Astrocyte (in vitro differentiated cells and primary cell): ENCODE measurements around the gene ACTL8. TPM values are rescaled to one million over a fixed set of nuclear protein-coding genes. Genes with fewer than 3 reads are reported as not detected.

Experiments
- DNase-seq: peaks from one replicate; pipeline ENCODE4 v3.0.0-alpha.2; 2010; ENCODE audit warnings: low read depth
- FAIRE-seq: peaks from 2 replicates; lab custom pipeline; 2011; peaks lifted over from hg19 to GRCh38; lab: Jason Lieb, UNC
- H2AFZ ChIP-seq: 2 replicates; pipeline ENCODE4 v1.6.0; 2012; ENCODE audit warnings: low read depth, low read length, inconsistent platforms
- H3K27ac ChIP-seq: 2 replicates; pipeline ENCODE4 v1.5.1; 2011; ENCODE audit warnings: low read depth, low read length, inconsistent platforms
- H3K27me3 ChIP-seq: 2 replicates; pipeline ENCODE4 v1.6.0; 2011; ENCODE audit warnings: low read length, inconsistent platforms; ENCODE audit not compliant: insufficient read depth
- H3K36me3 ChIP-seq: 2 replicates; pipeline ENCODE4 v1.5.1; 2011; ENCODE audit warnings: low read length, inconsistent platforms; ENCODE audit not compliant: insufficient read depth
- H3K4me1 ChIP-seq: 2 replicates; pipeline ENCODE4 v1.5.1; 2011; ENCODE audit warnings: low read length, inconsistent platforms; ENCODE audit not compliant: insufficient read depth
- H3K4me2 ChIP-seq: 2 replicates; pipeline ENCODE4 v1.6.0; 2012; ENCODE audit warnings: low read length, inconsistent platforms
- H3K4me3 ChIP-seq: 2 replicates; pipeline ENCODE4 v1.5.1; 2011; ENCODE audit warnings: low read depth, mild to moderate bottlenecking, low read length, inconsistent platforms; ENCODE audit not compliant: insufficient read depth
- H3K79me2 ChIP-seq: 2 replicates; pipeline ENCODE4 v1.6.0; 2012; ENCODE audit warnings: mild to moderate bottlenecking, low read length, inconsistent platforms; ENCODE audit not compliant: insufficient read depth
- H3K9ac ChIP-seq: 2 replicates; pipeline ENCODE4 v1.6.0; 2012; ENCODE audit warnings: mild to moderate bottlenecking, low read length, inconsistent platforms
- H3K9me3 ChIP-seq: 2 replicates; pipeline ENCODE4 v1.5.1; 2012; ENCODE audit warnings: low read depth, mild to moderate bottlenecking, low read length, inconsistent platforms; ENCODE audit not compliant: insufficient read depth
- H4K20me1 ChIP-seq: 2 replicates; pipeline ENCODE4 v1.6.0; 2012; ENCODE audit warnings: low read length, inconsistent platforms; ENCODE audit not compliant: insufficient read depth
- H3K27ac Mint-ChIP-seq: one replicate; pipeline ENCODE4 v1.8.0; 2021; ENCODE audit warnings: mild to moderate bottlenecking, mixed read lengths; ENCODE audit not compliant: unreplicated experiment
- H3K27me3 Mint-ChIP-seq: one replicate; pipeline ENCODE4 v1.8.0; 2021; ENCODE audit warnings: low read depth, mixed read lengths; ENCODE audit not compliant: unreplicated experiment
- H3K36me3 Mint-ChIP-seq: one replicate; pipeline ENCODE4 v1.8.0; 2021; ENCODE audit warnings: low read depth, mixed read lengths; ENCODE audit not compliant: unreplicated experiment
- H3K4me1 Mint-ChIP-seq: one replicate; pipeline ENCODE4 v1.8.0; 2021; ENCODE audit warnings: low read depth, mixed read lengths; ENCODE audit not compliant: unreplicated experiment
- H3K4me3 Mint-ChIP-seq: one replicate; pipeline ENCODE4 v1.8.0; 2021; ENCODE audit warnings: mild to moderate bottlenecking, moderate library complexity, mixed read lengths; ENCODE audit not compliant: unreplicated experiment
- H3K9me3 Mint-ChIP-seq: one replicate; pipeline ENCODE4 v1.8.0; 2021; ENCODE audit warnings: mild to moderate bottlenecking, mixed read lengths; ENCODE audit not compliant: unreplicated experiment
- EZH2 ChIP-seq: IDR thresholded peaks from 2 replicates; pipeline ENCODE4 v1.6.1; 2012; ENCODE audit warnings: mild to moderate bottlenecking, low read length, inconsistent platforms; ENCODE audit not compliant: insufficient read depth
- total RNA-seq: library from RNA; stranded (reverse); gene quantifications from 2 replicates; pipeline ENCODE4 v1.2.1, GENCODE V29; 2021
- TF ChIP-seq, protein P1 (sequence below): IDR thresholded peaks from 2 replicates; pipeline ENCODE4 v1.5.1; 2011; ENCODE audit warnings: low read depth, mild to moderate bottlenecking, inconsistent platforms, low read length, moderate library complexity; ENCODE audit not compliant: insufficient read depth

ACTL8 gene
- total RNA-seq, 1 donor from 2014 or later: 2.0 TPM

DNA sequence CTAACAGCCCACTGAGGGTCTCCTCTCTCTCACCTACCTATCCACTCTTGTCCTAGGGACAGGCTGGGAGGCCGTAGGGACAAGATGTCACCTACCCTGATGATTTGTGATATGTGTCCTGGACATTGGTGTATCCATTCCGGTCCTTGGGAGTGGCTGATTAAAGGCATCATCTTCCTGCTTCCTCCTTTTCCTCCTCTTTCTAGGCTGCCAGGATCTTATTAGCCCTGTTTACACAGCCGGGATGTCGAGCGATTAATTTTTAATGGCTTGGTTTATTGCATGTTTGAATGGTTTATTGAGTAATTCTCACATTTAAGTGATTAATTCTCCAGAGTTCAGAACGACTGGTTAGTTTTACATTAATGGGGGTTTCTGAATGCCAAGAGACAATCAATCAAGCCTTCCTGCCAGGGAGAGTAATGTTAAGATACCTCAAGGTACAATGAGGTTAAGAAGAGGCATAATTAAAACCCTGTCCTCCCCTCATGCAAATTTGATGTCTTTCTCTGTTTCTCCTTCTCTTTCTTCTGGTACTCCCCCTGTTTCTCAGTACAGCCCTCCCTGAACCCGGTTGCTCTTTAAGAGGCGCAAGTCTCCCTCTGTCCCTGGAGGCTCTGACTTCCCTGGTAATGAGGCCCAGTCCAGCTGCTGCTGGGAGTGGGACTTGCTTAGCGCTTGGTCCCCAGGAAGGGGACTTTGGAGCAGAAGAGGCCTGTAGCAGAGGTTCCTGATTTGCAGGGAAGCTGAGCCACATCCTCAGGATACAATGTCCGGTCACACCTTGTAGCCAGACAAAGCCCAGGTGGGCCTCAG, 50.9 kb downstream of the ACTL8 start:
- no peaks in the 10 kb centered on the region for H3K36me3 Mint-ChIP-seq
- Histone ChIP-seq H3K4me3 (no peak overlapping the region), H2AFZ (no peak overlapping the region), H3K4me1 (peaks cover 2% of the 10 kb centered on the region), H3K27me3 (peaks cover 2% of the 10 kb centered on the region), H3K36me3 (no peaks in the 10 kb centered on the region), H3K79me2 (no peaks in the 10 kb centered on the region), H4K20me1 (no peaks in the 10 kb centered on the region), H3K9me3 (no peaks in the 10 kb centered on the region), H3K9ac (no peak overlapping the region), H3K4me2 (no peak overlapping the region), H3K27ac (no peak overlapping the region)
- DNase-seq: no peak
- no peaks in the 10 kb centered on the region for H3K9me3 Mint-ChIP-seq
- peaks cover 2% of the 10 kb centered on the region for H3K4me1 Mint-ChIP-seq
- H3K27ac Mint-ChIP-seq: no peak overlapping the region
- no peak overlapping the region for H3K4me3 Mint-ChIP-seq
- TF ChIP-seq, protein P1, sequence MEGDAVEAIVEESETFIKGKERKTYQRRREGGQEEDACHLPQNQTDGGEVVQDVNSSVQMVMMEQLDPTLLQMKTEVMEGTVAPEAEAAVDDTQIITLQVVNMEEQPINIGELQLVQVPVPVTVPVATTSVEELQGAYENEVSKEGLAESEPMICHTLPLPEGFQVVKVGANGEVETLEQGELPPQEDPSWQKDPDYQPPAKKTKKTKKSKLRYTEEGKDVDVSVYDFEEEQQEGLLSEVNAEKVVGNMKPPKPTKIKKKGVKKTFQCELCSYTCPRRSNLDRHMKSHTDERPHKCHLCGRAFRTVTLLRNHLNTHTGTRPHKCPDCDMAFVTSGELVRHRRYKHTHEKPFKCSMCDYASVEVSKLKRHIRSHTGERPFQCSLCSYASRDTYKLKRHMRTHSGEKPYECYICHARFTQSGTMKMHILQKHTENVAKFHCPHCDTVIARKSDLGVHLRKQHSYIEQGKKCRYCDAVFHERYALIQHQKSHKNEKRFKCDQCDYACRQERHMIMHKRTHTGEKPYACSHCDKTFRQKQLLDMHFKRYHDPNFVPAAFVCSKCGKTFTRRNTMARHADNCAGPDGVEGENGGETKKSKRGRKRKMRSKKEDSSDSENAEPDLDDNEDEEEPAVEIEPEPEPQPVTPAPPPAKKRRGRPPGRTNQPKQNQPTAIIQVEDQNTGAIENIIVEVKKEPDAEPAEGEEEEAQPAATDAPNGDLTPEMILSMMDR: no peak
- TF ChIP-seq EZH2: no peak
- peaks cover 9% of the 10 kb centered on the region for H3K27me3 Mint-ChIP-seq
- FAIRE-seq: no peak

DNA sequence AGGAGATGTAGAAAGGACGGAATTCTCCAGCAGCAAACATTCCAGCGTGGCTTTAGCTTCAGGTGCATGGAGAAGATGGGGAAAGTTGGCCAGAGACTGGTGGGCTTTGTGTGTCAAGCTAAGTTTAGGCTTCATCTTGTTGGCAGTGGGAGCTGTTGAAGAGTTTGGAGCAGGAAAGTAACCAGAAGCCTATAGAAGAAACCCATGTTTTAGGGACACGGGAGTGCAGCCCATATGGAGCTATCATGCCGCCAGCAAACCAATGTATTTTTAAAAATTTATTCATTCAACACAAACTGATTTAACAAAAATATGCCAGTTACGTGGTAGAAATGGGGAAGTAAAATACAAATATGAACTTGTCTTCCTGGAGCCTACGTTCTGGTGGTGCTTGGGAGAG, 53.7 kb downstream of the ACTL8 start:
- Mint-ChIP-seq H3K9me3 (no peaks in the 10 kb centered on the region), H3K4me1 (no peaks in the 10 kb centered on the region), H3K27me3 (peaks cover 11% of the 10 kb centered on the region), H3K27ac (no peak overlapping the region), H3K36me3 (no peaks in the 10 kb centered on the region), H3K4me3 (no peak overlapping the region)
- peaks cover 2% of the 10 kb centered on the region for H3K27me3 ChIP-seq
- no peak overlapping the region for H3K9ac ChIP-seq
- H4K20me1 ChIP-seq: no peaks in the 10 kb centered on the region
- H3K4me2 ChIP-seq: no peak overlapping the region
- H2AFZ ChIP-seq: no peak overlapping the region
- no peaks in the 10 kb centered on the region for H3K79me2 ChIP-seq
- no peaks in the 10 kb centered on the region for H3K36me3 ChIP-seq
- no peak overlapping the region for H3K4me3 ChIP-seq
- FAIRE-seq: no peak
- TF ChIP-seq, protein P1: no peak
- TF ChIP-seq EZH2: no peak
- no peaks in the 10 kb centered on the region for H3K4me1 ChIP-seq
- no peak overlapping the region for H3K27ac ChIP-seq
- H3K9me3 ChIP-seq: no peaks in the 10 kb centered on the region
- no peak for DNase-seq

DNA sequence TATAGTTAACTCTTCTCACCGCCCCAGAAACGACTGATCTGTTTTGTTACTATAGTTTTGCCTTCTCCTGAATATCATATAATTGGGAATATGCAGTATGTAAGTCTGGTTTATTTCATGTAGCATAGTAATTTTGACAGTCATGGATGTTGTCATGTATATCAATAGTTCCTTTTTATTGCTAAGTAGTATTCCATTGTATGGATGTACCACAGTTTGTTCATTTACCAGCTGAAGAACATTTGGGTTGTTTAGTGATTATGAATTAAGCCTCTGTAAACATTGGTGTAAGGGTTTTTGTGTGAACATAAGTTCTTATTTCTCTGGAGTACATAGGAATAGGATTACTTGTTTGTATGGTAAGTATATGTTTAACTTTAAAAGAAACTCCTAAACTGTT, 55.5 kb downstream of the ACTL8 start:
- Mint-ChIP-seq H3K27me3 (peaks cover 11% of the 10 kb centered on the region), H3K27ac (no peak overlapping the region), H3K36me3 (no peaks in the 10 kb centered on the region), H3K9me3 (no peaks in the 10 kb centered on the region), H3K4me1 (no peaks in the 10 kb centered on the region), H3K4me3 (no peak overlapping the region)
- no peak for DNase-seq
- no peak overlapping the region for H3K4me3 ChIP-seq
- no peaks in the 10 kb centered on the region for H3K9me3 ChIP-seq
- no peaks in the 10 kb centered on the region for H4K20me1 ChIP-seq
- H3K27ac ChIP-seq: no peak overlapping the region
- H2AFZ ChIP-seq: no peak overlapping the region
- peaks cover 2% of the 10 kb centered on the region for H3K27me3 ChIP-seq
- H3K36me3 ChIP-seq: no peaks in the 10 kb centered on the region
- no peak overlapping the region for H3K9ac ChIP-seq
- H3K4me2 ChIP-seq: no peak overlapping the region
- H3K79me2 ChIP-seq: no peaks in the 10 kb centered on the region
- FAIRE-seq: no peak
- TF ChIP-seq, protein P1: no peak
- no peak for TF ChIP-seq EZH2
- no peaks in the 10 kb centered on the region for H3K4me1 ChIP-seq
